HCT116 (cell line): ENCODE results near the gene IGFBP7. TPM values are rescaled to one million over a fixed set of nuclear protein-coding genes. Genes with fewer than 3 reads are reported as not detected.

Source experiments
- ATAC-seq: fragments of 200-7000 bp; cut with Tn5 transposase; 2 replicates; pipeline ENCODE4 v1.9.1; 2020; ENCODE audit warnings: mild to moderate bottlenecking, moderate library complexity
- BruUV-seq: library from RNA; stranded (reverse); fragments of 400-500 nt; replicated peaks from 2 replicates; lab custom pipeline; 2021; lab: Mats Ljungman, UMichigan
- CTCF ChIA-PET: fragments of 300-600 bp; sonication (Branson Sonifier 250); formaldehyde crosslinking; loops from one replicate; lab custom pipeline; 2021; ENCODE audit warnings: antibody characterized with exemption; lab: Charles Lee
- POLR2A ChIA-PET: fragments of 300-600, 350-600 bp; sonication (Branson Sonifier 250); formaldehyde crosslinking; loops from one replicate; lab custom pipeline; 2021; ENCODE audit warnings: antibody characterized with exemption; lab: Charles Lee
- RAD21 ChIA-PET, 2 experiments: fragments of 300-600 bp; sonication (Branson Sonifier 250); formaldehyde crosslinking; loops; one replicate each; lab custom pipeline; 2023; ENCODE audit warnings: low total read pairs in 2 of 2; ENCODE audit not compliant: uncharacterized antibody in 2 of 2, unreplicated experiment in 2 of 2, low non-redundant PET in 1 of 2; lab: Charles Lee
- DNase-seq: peaks from one replicate; pipeline ENCODE4 v3.0.0-alpha.2; 2010; ENCODE audit warnings: low read depth, low spot score
- H2AFZ ChIP-seq: fragments of 200-600 bp; shearing (Covaris generic), sonication (generic); 2 replicates; pipeline ENCODE4 v1.6.1; 2017; ENCODE audit warnings: low read depth, mixed run types, mixed read lengths, antibody characterized with exemption, low read length; ENCODE audit not compliant: poor library complexity, severe bottlenecking
- H3K27ac ChIP-seq: 2 replicates; pipeline ENCODE4 v1.5.1; 2012; ENCODE audit warnings: low read depth, low read length
- H3K27me3 ChIP-seq: fragments of 200-600 bp; sonication (generic); 2 replicates; pipeline ENCODE4 v1.6.1; 2016; ENCODE audit warnings: mixed run types, low read length, mixed read lengths; ENCODE audit not compliant: insufficient read depth
- H3K36me3 ChIP-seq, 2 experiments: fragments of 200-500 bp in 1 of 2; fragments of 200-600 bp in 1 of 2; sonication (Bioruptor generic) in 1 of 2; sonication (generic) in 1 of 2; 2 replicates each; pipeline versions ENCODE4 v1.5.1 to v1.6.1; 2014 to 2016; ENCODE audit warnings: low read length in 2 of 2, inconsistent platforms in 1 of 2, mixed read lengths in 1 of 2, mixed run types in 1 of 2; ENCODE audit not compliant: insufficient read depth in 2 of 2, control insufficient read depth in 1 of 2
- H3K4me1 ChIP-seq, 2 experiments: fragments of 200-600 bp in 1 of 2; sonication (generic) in 1 of 2; 2 replicates each; pipeline versions ENCODE4 v1.5.1 to v1.6.1; 2012 to 2017; ENCODE audit warnings: low read length in 2 of 2, inconsistent platforms in 1 of 2, mild to moderate bottlenecking in 1 of 2, mixed read lengths in 1 of 2, mixed run types in 1 of 2, moderate library complexity in 1 of 2; ENCODE audit not compliant: insufficient read depth in 2 of 2, control insufficient read depth in 1 of 2
- H3K4me2 ChIP-seq: fragments of 200-600 bp; sonication (generic); 2 replicates; pipeline ENCODE4 v1.6.1; 2017; ENCODE audit warnings: mixed run types, low read length, mixed read lengths
- H3K4me3 ChIP-seq, 2 experiments: fragments of 200-600 bp in 1 of 2; sonication (generic) in 1 of 2; replicated peaks in 1 of 2; 2 replicates each; pipeline ENCODE4 v1.5.1; 2011 to 2016; ENCODE audit warnings: low read length in 2 of 2, control low read depth in 1 of 2, low read depth in 1 of 2, mild to moderate bottlenecking in 1 of 2, mixed read lengths in 1 of 2, mixed run types in 1 of 2
- H3K79me2 ChIP-seq: fragments of 200-600 bp; sonication (generic); 2 replicates; pipeline ENCODE4 v1.6.1; 2017; ENCODE audit warnings: mild to moderate bottlenecking, mixed run types, low read length, moderate library complexity, mixed read lengths; ENCODE audit not compliant: insufficient read depth
- H3K9ac ChIP-seq: fragments of 200-600 bp; sonication (generic); 2 replicates; pipeline ENCODE4 v1.6.1; 2016; ENCODE audit warnings: low read length, mixed read lengths
- H3K9me2 ChIP-seq: fragments of 200-600 bp; sonication (generic), shearing (Covaris generic); 2 replicates; pipeline ENCODE4 v1.6.1; 2017; ENCODE audit warnings: mixed run types, mild to moderate bottlenecking, moderate library complexity; ENCODE audit not compliant: insufficient read depth
- H3K9me3 ChIP-seq, 2 experiments: fragments of 200-500 bp in 1 of 2; fragments of 200-600 bp in 1 of 2; sonication (Bioruptor generic) in 1 of 2; sonication (generic) in 1 of 2; 2 replicates each; pipeline ENCODE4 v1.6.1; 2014 to 2017; ENCODE audit warnings: low read length in 2 of 2, mixed read lengths in 2 of 2, inconsistent platforms in 1 of 2, low read depth in 1 of 2, mild to moderate bottlenecking in 1 of 2, mixed run types in 1 of 2, moderate library complexity in 1 of 2; ENCODE audit not compliant: control insufficient read depth in 1 of 2, insufficient read depth in 1 of 2
- H4K20me1 ChIP-seq: fragments of 200-600 bp; sonication (generic), shearing (Covaris generic); 2 replicates; pipeline ENCODE4 v1.6.1; 2017; ENCODE audit warnings: mixed run types, mild to moderate bottlenecking, moderate library complexity; ENCODE audit not compliant: insufficient read depth
- CTCF ChIP-seq, 3 experiments: fragments of 200-600 bp in 1 of 3; sonication (generic) in 1 of 3; IDR thresholded peaks in 2 of 3; conservative IDR thresholded peaks in 1 of 3; 2 replicates each; pipeline ENCODE4 v1.5.1; 2012 to 2017; ENCODE audit warnings: low read depth in 2 of 3, low read length in 2 of 3, antibody characterized with exemption in 1 of 3, borderline replicate concordance in 1 of 3, control low read depth in 1 of 3, mild to moderate bottlenecking in 1 of 3, mixed read lengths in 1 of 3, mixed run types in 1 of 3, moderate library complexity in 1 of 3; ENCODE audit not compliant: insufficient read depth in 1 of 3
- RAD21 ChIP-seq: IDR thresholded peaks from 2 replicates; pipeline ENCODE4 v1.6.1; 2012; ENCODE audit warnings: low read depth, mild to moderate bottlenecking
- ZBTB33 ChIP-seq: IDR thresholded peaks from 2 replicates; pipeline ENCODE4 v1.6.1; 2011; ENCODE audit warnings: mild to moderate bottlenecking, low read length, moderate library complexity; ENCODE audit not compliant: insufficient replicate concordance; ENCODE audit errors: extremely low read depth
- ZFX ChIP-seq: fragments of 450-650 bp; IDR thresholded peaks from 2 replicates; pipeline ENCODE4 v1.6.1; 2017
- intact Hi-C: fragments of 100-400 bp; cut with micrococcal nuclease; formaldehyde crosslinking; loops from 2 replicates; pipeline ENCODE4 v1.10.0; 2022
- total RNA-seq: library from RNA; stranded (reverse); gene quantifications from one replicate; pipeline ENCODE4 v1.2.1, GENCODE V29; 2021; ENCODE audit not compliant: unreplicated experiment

The IGFBP7 gene
- total RNA-seq, 1 experiment from 2014 or later = 0.91 TPM

- Histone ChIP-seq H2AFZ (no peak overlapping the region), H3K36me3 (peaks cover 8 to 37% of the 10 kb centered on the region in 2 experiments; a peak in 3 of 4 replicates), H3K9me2 (no peaks in the 10 kb centered on the region), H3K9ac (no peak overlapping the region), H3K79me2 (peaks cover 100% of the 10 kb centered on the region), H3K4me1 (no peaks in the 10 kb centered on the region), H3K4me3 (no peak overlapping the region), H4K20me1 (no peaks in the 10 kb centered on the region), H3K27me3 (no peaks in the 10 kb centered on the region), H3K9me3 (no peaks in the 10 kb centered on the region), H3K27ac (no peak overlapping the region), H3K4me2 (no peak overlapping the region)
- no peak for DNase-seq
- POLR2A ChIA-PET = no interaction called here
- CTCF ChIA-PET = no interaction called here
- no TSS peak for BruUV-seq
- no peak for TF ChIP-seq CTCF (IDR thresholded peaks at IDR 0.05 in 2 of 3, conservative IDR thresholded peaks at IDR 0.05 in 1 of 3; ENCODE audit: borderline replicate concordance in 1 of 3, insufficient read depth in 1 of 3, low read depth in 2 of 3, low read length in 2 of 3)
- RAD21 ChIA-PET = no interaction called here
- intact Hi-C loops = no loop called here
- ATAC-seq = no peak
Observed at GRCh38 chr4:56986192-56986591, 124.0 kb downstream of the IGFBP7 start.

GRCh38 chr4:56981795-56982201, 128.4 kb downstream of the IGFBP7 start:
- intact Hi-C loops = no loop called here
- H2AFZ ChIP-seq = no peak overlapping the region
- H3K9me2 ChIP-seq = no peaks in the 10 kb centered on the region
- H4K20me1 ChIP-seq = peaks cover 7% of the 10 kb centered on the region; the same call in 1 of the 2 replicates
- ChIA-PET POLR2A (no interaction called here), RAD21 (no interaction called here), CTCF (no interaction called here)
- peaks cover 4 to 10% of the 10 kb centered on the region in 2 experiments; a peak in 3 of 4 replicates for H3K36me3 ChIP-seq
- no peak overlapping the region for H3K27ac ChIP-seq
- no peak for DNase-seq
- no peak overlapping the region for H3K4me2 ChIP-seq
- H3K4me3 ChIP-seq = no peak overlapping the region
- no peaks in the 10 kb centered on the region for H3K9me3 ChIP-seq
- no peaks in the 10 kb centered on the region for H3K27me3 ChIP-seq
- TF ChIP-seq ZFX = no peak
- TF ChIP-seq ZBTB33 = no peak
- TF ChIP-seq RAD21 = no peak
- H3K9ac ChIP-seq = no peak overlapping the region
- no TSS peak for BruUV-seq
- peaks cover 87% of the 10 kb centered on the region for H3K79me2 ChIP-seq
- peaks cover 3 to 10% of the 10 kb centered on the region in 2 experiments; a peak in 1 of 4 replicates for H3K4me1 ChIP-seq
- ATAC-seq = no peak

Other genes starting within 250 kb of the IGFBP7 start
- gene REST, start 202.5 kb downstream of the IGFBP7 start, total RNA-seq = 42.6 TPM
- 38.4 TPM for gene NOA1, start 132.8 kb downstream of the IGFBP7 start, total RNA-seq
- gene POLR2B, start 131.5 kb downstream of the IGFBP7 start, total RNA-seq = 129 TPM